Nephron progenitor cell (in vitro differentiated cells): Measurements from ENCODE around the gene NRDE2.

Experiments used
- DNase-seq: peaks from one replicate; pipeline ENCODE4 v3.0.0; 2021
- H3K27ac Mint-ChIP-seq: 2 replicates; pipeline ENCODE4 v1.8.0; 2021; ENCODE audit warnings: mild to moderate bottlenecking, moderate library complexity, mixed read lengths
- H3K27me3 Mint-ChIP-seq: 2 replicates; pipeline ENCODE4 v1.8.0; 2021; ENCODE audit warnings: mild to moderate bottlenecking, low read depth, mixed read lengths; ENCODE audit not compliant: poor library complexity
- H3K36me3 Mint-ChIP-seq: 2 replicates; pipeline ENCODE4 v1.8.0; 2021; ENCODE audit warnings: low read depth, mixed read lengths
- H3K4me1 Mint-ChIP-seq: 2 replicates; pipeline ENCODE4 v1.8.0; 2021; ENCODE audit warnings: mixed read lengths
- H3K4me3 Mint-ChIP-seq: 2 replicates; pipeline ENCODE4 v1.8.0; 2021; ENCODE audit warnings: mild to moderate bottlenecking, moderate library complexity, mixed read lengths
- H3K9me3 Mint-ChIP-seq: 2 replicates; pipeline ENCODE4 v1.8.0; 2021; ENCODE audit warnings: mild to moderate bottlenecking, moderate library complexity, mixed read lengths
- CTCF ChIP-seq: fragments of 200-600 bp; sonication (generic); IDR thresholded peaks from 2 replicates; pipeline ENCODE4 v1.5.0; 2021; ENCODE audit warnings: antibody characterized with exemption

Gene NRDE2

GRCh38 chr14:90228478-90228877 is 103.3 kb downstream of the NRDE2 start:
- no peak for TF ChIP-seq CTCF
- no peak for DNase-seq
- H3K36me3 Mint-ChIP-seq, result no peaks in the 10 kb centered on the region
- no peak overlapping the region for H3K27ac Mint-ChIP-seq
- H3K27me3 Mint-ChIP-seq, result peaks cover 2% of the 10 kb centered on the region
- H3K4me1 Mint-ChIP-seq, result no peaks in the 10 kb centered on the region
- peaks cover 9% of the 10 kb centered on the region for H3K9me3 Mint-ChIP-seq
- H3K4me3 Mint-ChIP-seq, result no peak overlapping the region
